IPS DF 6.9 (cell line): ENCODE measurements around the gene CDHR2.

Source experiments
- DNase-seq: peaks from one replicate; pipeline ENCODE4 v3.0.0-alpha.2; 2013; ENCODE audit warnings: low read depth, low spot score
- H3K27ac ChIP-seq: one replicate; pipeline ENCODE4 v1.5.1; 2013; ENCODE audit warnings: low read length, control low read depth
- H3K27me3 ChIP-seq: 2 replicates; pipeline ENCODE4 v1.6.1; 2013; ENCODE audit warnings: mild to moderate bottlenecking, low read length; ENCODE audit not compliant: control insufficient read depth, insufficient read depth
- H3K36me3 ChIP-seq: 2 replicates; pipeline ENCODE4 v1.6.1; 2013; ENCODE audit warnings: low read length; ENCODE audit not compliant: control insufficient read depth, insufficient read depth
- H3K4me1 ChIP-seq: 2 replicates; pipeline ENCODE4 v1.6.1; 2013; ENCODE audit warnings: low read length; ENCODE audit not compliant: control insufficient read depth, insufficient read depth
- H3K4me3 ChIP-seq: 2 replicates; pipeline ENCODE4 v1.5.1; 2013; ENCODE audit warnings: mild to moderate bottlenecking, low read length
- H3K9me3 ChIP-seq: 2 replicates; pipeline ENCODE4 v1.6.1; 2013; ENCODE audit warnings: low read length, inconsistent platforms; ENCODE audit not compliant: control insufficient read depth, insufficient read depth
- WGBS: extraction: QIAGEN DNeasy Blood & Tissue Kit; methylation state at CpG from one replicate; pipeline ENCODE4 v1.1.7; 2013; ENCODE audit warnings: mixed read lengths, missing lambda C conversion rate; ENCODE audit not compliant: insufficient read length, insufficient coverage; 5-methylcytosine and 5-hydroxymethylcytosine counted together

CDHR2 gene

DNA sequence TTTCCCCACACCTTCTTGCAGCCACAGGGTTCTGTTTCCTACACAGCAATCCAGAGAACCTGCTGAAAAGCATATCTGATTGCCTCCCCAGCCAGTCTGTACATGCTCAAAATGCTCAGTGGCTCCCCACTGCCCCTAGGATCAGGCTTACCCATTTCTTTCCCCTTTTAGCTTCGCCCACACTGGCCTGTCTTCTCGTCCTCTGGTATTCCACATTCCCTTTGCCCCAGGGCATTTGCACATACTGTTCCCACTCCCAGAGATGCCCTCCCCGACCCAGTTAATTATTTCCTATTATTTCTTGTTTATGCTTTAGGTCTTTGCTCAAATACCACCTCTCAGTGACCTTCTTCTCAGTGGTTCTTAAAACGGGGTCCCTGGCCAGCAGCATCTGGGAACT lies 91.5 kb downstream of the CDHR2 start:
- H3K4me3 ChIP-seq, result no peak overlapping the region
- no peaks in the 10 kb centered on the region for H3K27me3 ChIP-seq
- peaks cover 6% of the 10 kb centered on the region for H3K4me1 ChIP-seq
- WGBS, result no CpG with 5 or more reads among the region's 4 CpGs
- H3K36me3 ChIP-seq, result no peaks in the 10 kb centered on the region
- H3K9me3 ChIP-seq, result no peaks in the 10 kb centered on the region
- no peak for DNase-seq
- H3K27ac ChIP-seq, result no peak overlapping the region

DNA sequence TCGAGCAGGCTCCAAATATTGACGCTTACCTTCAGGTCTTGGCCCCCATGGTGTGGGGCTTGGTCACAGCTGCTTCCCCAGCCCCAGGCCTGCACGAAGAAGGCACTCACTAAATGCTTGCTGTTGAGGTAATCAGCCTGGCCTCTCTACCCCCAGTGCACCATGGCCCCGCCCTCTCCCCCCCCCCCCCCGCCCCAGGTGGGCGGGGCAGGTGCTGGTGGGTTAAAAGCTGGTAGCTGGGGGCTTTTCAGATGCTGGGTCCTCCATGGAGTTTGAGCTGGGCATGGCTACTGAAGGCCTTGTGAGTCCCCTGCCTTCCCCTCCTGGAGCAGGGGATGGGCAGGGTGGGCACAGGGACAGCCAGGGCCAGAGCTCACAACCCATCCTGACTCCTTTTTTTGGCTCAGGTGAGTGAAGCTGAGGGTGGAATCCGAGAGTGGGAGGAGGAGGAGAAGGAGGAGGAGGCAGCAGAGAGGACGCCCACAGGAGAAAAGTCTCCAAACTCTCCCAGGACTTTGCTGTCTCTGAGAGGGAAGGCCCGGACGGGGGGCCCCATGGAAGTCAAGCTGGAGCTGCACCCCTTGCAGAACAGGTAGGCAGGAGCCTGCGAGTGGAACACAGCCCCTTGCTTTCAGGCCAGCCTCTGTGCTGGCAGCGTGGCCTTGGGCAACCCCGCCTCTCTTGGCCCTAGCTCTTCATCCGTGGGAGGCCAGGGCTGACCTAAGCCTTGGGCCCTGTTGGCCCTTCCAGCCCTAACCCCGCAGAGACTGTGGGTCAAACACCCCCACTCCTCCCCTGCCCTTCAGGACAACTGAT lies 93.7 kb downstream of the CDHR2 start:
- no peaks in the 10 kb centered on the region for H3K36me3 ChIP-seq
- H3K4me1 ChIP-seq, result peaks cover 8% of the 10 kb centered on the region
- WGBS, result no CpG with 5 or more reads among the region's 15 CpGs
- H3K9me3 ChIP-seq, result no peaks in the 10 kb centered on the region
- no peaks in the 10 kb centered on the region for H3K27me3 ChIP-seq
- no peak overlapping the region for H3K27ac ChIP-seq
- H3K4me3 ChIP-seq, result no peak overlapping the region
- DNase-seq, result no peak

DNA sequence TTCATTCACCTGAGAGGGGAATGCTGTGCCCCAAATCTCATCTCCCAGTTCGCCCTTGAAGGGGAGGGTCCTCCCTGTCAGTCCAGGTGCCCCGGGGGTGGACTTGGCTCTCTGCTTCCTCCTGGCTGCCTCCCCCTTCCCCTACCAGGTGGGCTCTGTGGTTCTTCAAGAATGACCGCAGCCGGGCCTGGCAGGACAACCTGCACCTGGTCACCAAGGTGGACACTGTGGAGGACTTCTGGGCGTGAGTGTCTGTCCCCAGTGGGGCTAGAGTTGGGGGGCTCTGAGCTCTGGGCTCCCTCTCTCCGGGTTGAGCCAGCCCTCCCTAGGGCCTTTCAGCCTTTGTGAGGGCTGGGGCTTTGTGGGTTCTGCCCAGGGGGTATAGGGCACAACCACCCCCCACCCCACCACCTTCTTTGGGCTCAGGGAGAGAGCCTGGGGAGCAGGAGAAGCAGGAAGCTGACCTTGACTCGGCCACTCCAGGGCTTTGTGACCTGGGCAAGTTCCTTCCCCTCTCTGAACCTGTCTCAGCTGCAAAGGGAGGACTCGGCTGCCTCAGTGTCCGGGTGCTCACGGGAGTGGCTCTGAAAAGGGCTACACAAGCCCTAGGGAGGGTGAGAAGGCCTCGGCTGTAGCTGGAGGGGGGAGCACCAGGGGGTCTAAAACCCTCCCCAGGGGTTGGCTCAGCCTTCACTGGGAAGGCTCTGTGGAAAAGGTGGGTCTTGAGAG lies 94.5 kb downstream of the CDHR2 start:
- no peaks in the 10 kb centered on the region for H3K36me3 ChIP-seq
- no peak overlapping the region for H3K4me3 ChIP-seq
- WGBS, result no CpG with 5 or more reads among the region's 11 CpGs
- no peaks in the 10 kb centered on the region for H3K9me3 ChIP-seq
- peaks cover 8% of the 10 kb centered on the region for H3K4me1 ChIP-seq
- H3K27ac ChIP-seq, result no peak overlapping the region
- no peak for DNase-seq
- H3K27me3 ChIP-seq, result no peaks in the 10 kb centered on the region

DNA sequence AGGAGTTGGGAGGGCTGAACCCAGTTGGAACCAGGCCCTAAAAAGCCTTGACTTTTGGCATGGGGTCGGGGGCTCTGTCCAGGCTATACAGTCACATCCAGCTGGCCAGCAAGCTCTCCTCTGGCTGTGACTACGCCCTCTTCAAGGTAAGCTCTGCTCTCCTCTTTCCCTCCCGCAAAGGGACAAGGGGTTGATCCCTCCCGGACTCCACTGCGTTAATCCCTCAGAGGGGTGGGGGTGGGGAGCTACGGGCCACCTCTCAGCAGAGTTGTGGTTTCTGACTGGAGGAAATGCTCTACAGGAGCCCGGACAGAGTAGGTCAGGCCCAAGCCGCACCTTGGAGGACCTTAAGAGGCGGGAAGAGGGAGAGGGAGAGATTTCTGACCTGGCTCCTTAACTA lies 95.2 kb downstream of the CDHR2 start:
- WGBS, result no CpG with 5 or more reads among the region's 9 CpGs
- Histone ChIP-seq H3K27ac (no peak overlapping the region), H3K27me3 (no peaks in the 10 kb centered on the region), H3K4me1 (peaks cover 8% of the 10 kb centered on the region), H3K4me3 (no peak overlapping the region), H3K36me3 (no peaks in the 10 kb centered on the region), H3K9me3 (no peaks in the 10 kb centered on the region)
- DNase-seq, result no peak

DNA sequence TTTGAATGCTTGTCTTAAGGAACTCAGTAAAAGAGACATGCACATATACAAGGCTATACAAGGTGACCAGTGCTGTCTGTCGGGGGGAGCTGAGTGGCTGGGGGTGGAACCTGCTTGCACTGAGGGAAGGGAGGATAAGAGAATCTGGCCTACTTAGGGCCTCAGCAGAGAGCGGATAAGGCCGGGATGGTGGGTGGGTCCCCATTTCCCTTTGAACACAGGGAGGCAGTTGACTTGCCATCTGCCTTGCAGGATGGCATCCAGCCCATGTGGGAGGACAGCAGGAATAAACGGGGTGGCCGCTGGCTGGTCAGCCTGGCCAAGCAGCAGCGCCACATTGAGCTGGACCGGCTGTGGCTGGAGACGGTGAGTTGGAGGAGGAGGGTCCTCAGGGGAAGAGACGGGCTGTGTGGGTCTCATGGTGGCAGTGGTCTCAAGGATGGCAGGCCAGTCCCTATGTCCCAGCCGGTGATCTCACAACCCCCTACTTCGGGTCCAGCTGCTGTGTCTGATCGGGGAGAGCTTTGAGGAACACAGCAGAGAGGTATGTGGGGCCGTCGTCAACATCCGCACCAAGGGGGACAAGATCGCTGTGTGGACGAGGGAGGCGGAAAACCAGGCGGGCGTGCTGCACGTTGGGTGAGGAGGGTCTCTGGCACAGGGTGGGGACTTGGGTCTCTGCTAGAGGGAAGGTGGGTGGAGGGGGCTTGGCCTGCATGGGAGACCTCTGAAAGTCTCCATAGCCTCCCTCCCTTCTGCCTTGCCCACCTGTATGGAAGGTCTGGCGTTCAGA lies 95.9 kb downstream of the CDHR2 start:
- Histone ChIP-seq H3K27ac (no peak overlapping the region), H3K4me3 (no peak overlapping the region), H3K36me3 (no peaks in the 10 kb centered on the region), H3K27me3 (no peaks in the 10 kb centered on the region), H3K9me3 (no peaks in the 10 kb centered on the region), H3K4me1 (peaks cover 8% of the 10 kb centered on the region)
- no CpG with 5 or more reads among the region's 22 CpGs for WGBS
- no peak for DNase-seq
